Heart right ventricle (tissue), 16 donors: ENCODE data around the gene UGGT2. TPM values are rescaled to one million over a fixed set of nuclear protein-coding genes. Genes with fewer than 3 reads are reported as not detected.

Experiments used
- ATAC-seq, 8 donors: fragments of 200-7000 bp; cut with Tn5 transposase; one replicate each; pipeline ENCODE4 v1.9.1; 2020; ENCODE audit warnings: mild to moderate bottlenecking in 8 of 8, moderate library complexity in 8 of 8, moderate number of reproducible peaks in 1 of 8
- DNase-seq, 2 donors: peaks; one replicate each; pipeline ENCODE4 v3.0.0-alpha.2; 2020
- H3K27ac ChIP-seq, 10 donors: fragments of 200-600 bp; sonication (generic) in 2 of 10; one replicate each; pipeline versions ENCODE4 v1.5.0 to v1.8.0; 2020 to 2022; ENCODE audit warnings: mild to moderate bottlenecking in 3 of 10
- H3K27me3 ChIP-seq, 7 donors: fragments of 200-600 bp; one replicate each; pipeline ENCODE4 v1.8.0; 2021 to 2022; ENCODE audit warnings: mild to moderate bottlenecking in 2 of 7
- H3K36me3 ChIP-seq, 9 donors: fragments of 200-600 bp; sonication (generic) in 1 of 9; one replicate each; pipeline versions ENCODE4 v1.5.0 to v1.8.0; 2020 to 2022; ENCODE audit warnings: mild to moderate bottlenecking in 2 of 9
- H3K4me1 ChIP-seq, 9 donors: fragments of 200-600 bp; sonication (generic) in 1 of 9; one replicate each; pipeline versions ENCODE4 v1.5.0 to v1.8.0; 2020 to 2022; ENCODE audit warnings: mild to moderate bottlenecking in 4 of 9
- H3K4me3 ChIP-seq, 10 donors: fragments of 200-600 bp; sonication (generic) in 2 of 10; one replicate each; pipeline versions ENCODE4 v1.5.0 to v1.8.0; 2020 to 2022; ENCODE audit warnings: mild to moderate bottlenecking in 7 of 10, moderate library complexity in 2 of 10
- H3K9me3 ChIP-seq, 11 donors: fragments of 200-600 bp in 10 of 11; sonication (generic) in 2 of 11; one replicate each; pipeline versions ENCODE4 v1.5.0 to v1.8.0; 2013 to 2022; ENCODE audit warnings: mild to moderate bottlenecking in 2 of 11, control low read depth in 1 of 11, moderate library complexity in 1 of 11
- CTCF ChIP-seq, 9 donors: fragments of 200-600 bp; sonication (generic) in 2 of 9; IDR thresholded peaks; one replicate each; pipeline versions ENCODE4 v1.5.0 to v1.8.0; 2021 to 2022; ENCODE audit warnings: antibody characterized with exemption in 9 of 9, mild to moderate bottlenecking in 5 of 9, moderate library complexity in 1 of 9
- WGBS, 2 donors: extraction: QIAGEN DNeasy Blood & Tissue Kit; methylation state at CpG; one replicate each; pipeline ENCODE4 v1.1.7; 2013; ENCODE audit warnings: inconsistent platforms in 1 of 2; 5-methylcytosine and 5-hydroxymethylcytosine counted together
- intact Hi-C, 10 donors: fragments of 100-400 bp; cut with DNase I; formaldehyde crosslinking; loops; one replicate each; pipeline versions ENCODE4 v1.11.1 to v1.14.2; 2022
- polyA plus RNA-seq, 2 donors: library from polyadenylated mRNA; stranded (reverse); fragments of 200-250 nt; gene quantifications; one replicate each; pipeline ENCODE4 v1.2.3, GENCODE V29; 2013
- total RNA-seq, 10 donors: library from RNA; stranded (reverse); fragmentation: NEBNext Ultra II Directional in 3 of 10; extraction: Animal tissue kit (Norgen Biotek cat#: 25700) in 3 of 10; gene quantifications; one replicate each; pipeline versions ENCODE4 v1.2.1 to v1.2.4, GENCODE V29; 2021 to 2023
- donor health status: Arrhythmogenic right ventricular cardiomyopathy.
- donor health status: ischemic (EF 13 %, LVEDD 7.1; RV severe dilation, severe dysfunction).
- donor health status: healthy with polysubstance abuse.
- donor health status: DM: no; HTN: yes; CAD: no.
- donor health status: DM: no; HTN: no; CAD: no.
- donor health status: ischemic (EF 25% LVEDD 6.9; RV normal size, moderate dysfunction).
- donor health status: ischemic (EF 25% LVEDD 5.7; RV mildly dilated, moderate dysfunction).
- donor health status: healthy.
- donor health status: DM: yes; HTN: yes; CAD: no.
- donor health status: Ischemic cardiomyopathy.
- donor health status: ischemic (EF 35%, LVEDD 5.7; RV mildly dilated, moderate dysfunction).
- donor health status: nonischemic (EF 11% LVEDD 7.7; RV severe dilation, severe dysfunction).
- donor health status: DM: yes; HTN: yes; CAD: no.
- donor health status: PGD.
- donor health status: ischemic (EF 29% LVEDD 5.4; RV normal size, mild dysfunction).
- donor health status: nonischemic (EF 23%, LVEDD 6.1; RV moderate dilation, normal function).

UGGT2 gene
- total and polyA plus RNA-seq, 12 donors = 4.7 to 13.4 (median 11.0) TPM

DNA sequence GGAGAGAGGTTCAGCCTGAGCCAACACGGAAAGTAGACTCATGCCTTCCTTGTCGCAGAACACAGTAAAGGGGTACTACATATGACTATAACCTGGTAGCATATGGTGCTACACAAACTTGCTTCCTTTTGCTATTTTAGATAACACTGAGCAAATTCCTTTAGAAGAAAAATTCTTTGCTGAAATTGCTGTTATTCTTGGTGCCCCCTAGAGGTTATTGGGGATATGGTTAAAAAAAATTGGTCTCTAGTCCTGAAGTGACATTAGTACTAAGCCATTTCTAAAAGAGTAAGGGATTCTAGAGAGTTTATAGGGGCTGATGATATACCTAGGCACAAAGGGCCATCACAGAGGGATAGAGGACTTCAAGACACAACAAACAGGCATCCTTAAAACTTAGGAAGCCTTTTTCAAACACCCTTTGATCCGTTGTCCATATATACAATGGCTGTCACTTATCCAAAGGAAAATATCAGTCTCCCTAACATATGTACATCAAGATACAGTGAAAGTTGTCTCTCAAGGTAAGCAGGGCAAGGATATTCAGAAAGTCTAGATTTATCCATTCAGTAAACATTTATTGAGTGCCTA, 22.8 kb upstream of the UGGT2 start:
- TF ChIP-seq CTCF (IDR thresholded peaks at IDR 0.05) = peak in 8 of 9 donors; percentile 23 to 61 (median 52)
- intact Hi-C loops = no loop called here
- DNase-seq (no peak), ATAC-seq (no peak)
- no peak overlapping the region for H3K4me3 ChIP-seq
- no peaks in the 10 kb centered on the region for H3K4me1 ChIP-seq
- H3K36me3 ChIP-seq = no peaks in the 10 kb centered on the region
- H3K9me3 ChIP-seq = no peaks in the 10 kb centered on the region
- H3K27ac ChIP-seq = no peak overlapping the region
- WGBS, 2 donors = 70 to 72% methylated on average over 3 of the region's 3 CpGs
- H3K27me3 ChIP-seq = peaks cover 0 to 40% (median 9%) of the 10 kb centered on the region in 7 donors

DNA sequence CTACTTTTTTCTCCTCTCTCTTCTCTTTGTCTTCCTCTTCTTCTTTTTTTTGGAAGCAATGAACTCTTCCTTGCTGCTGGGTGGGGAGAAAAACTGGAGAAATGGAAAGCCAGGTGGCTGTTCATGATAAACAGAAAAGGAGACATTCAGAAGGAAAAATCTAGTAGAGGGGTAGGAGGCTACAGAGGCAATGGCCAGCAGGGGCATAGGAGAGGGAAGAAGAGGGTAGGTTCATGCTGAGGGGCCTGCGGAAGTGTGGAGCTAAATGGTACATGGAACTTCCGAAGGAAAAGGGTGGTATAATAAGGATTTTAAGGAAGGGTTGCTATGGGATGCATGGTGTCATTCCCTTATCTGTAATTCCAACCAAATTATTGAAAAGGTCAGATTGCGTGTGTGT, 19.2 kb upstream of the UGGT2 start:
- Histone ChIP-seq H3K36me3 (no peaks in the 10 kb centered on the region), H3K27me3 (peaks cover 0 to 37% (median 14%) of the 10 kb centered on the region in 7 donors), H3K27ac (no peak overlapping the region), H3K4me1 (no peaks in the 10 kb centered on the region), H3K9me3 (no peaks in the 10 kb centered on the region), H3K4me3 (no peak overlapping the region)
- intact Hi-C loops = no loop called here
- ATAC-seq (no peak), DNase-seq (no peak)
- no peak for TF ChIP-seq CTCF (IDR thresholded peaks at IDR 0.05)
- whole genome bisulfite sequencing, 2 donors = 79 to 86% methylated on average over 3 of the region's 3 CpGs

- peaks cover 0 to 28% (median 14%) of the 10 kb centered on the region in 7 donors for H3K27me3 ChIP-seq
- DNase-seq (no peak), ATAC-seq (no peak)
- WGBS, 2 donors = 89 to 90% methylated on average over 6 of the region's 6 CpGs
- no peak for TF ChIP-seq CTCF (IDR thresholded peaks at IDR 0.05)
- intact Hi-C loops = no loop called here
- H3K36me3 ChIP-seq = no peaks in the 10 kb centered on the region
- H3K9me3 ChIP-seq = no peaks in the 10 kb centered on the region
- no peaks in the 10 kb centered on the region for H3K4me1 ChIP-seq
- H3K4me3 ChIP-seq = no peak overlapping the region
- H3K27ac ChIP-seq = no peak overlapping the region
Observed at GRCh38 chr13:96071504-96071903, 18.3 kb upstream of the UGGT2 start.

GRCh38 chr13:96068729-96069128, 15.5 kb upstream of the UGGT2 start:
- peaks cover 0 to 20% (median 6%) of the 10 kb centered on the region in 7 donors for H3K27me3 ChIP-seq
- intact Hi-C loops = no loop called here
- no peak for TF ChIP-seq CTCF (IDR thresholded peaks at IDR 0.05)
- WGBS, 2 donors = 56 to 58% methylated on average over 2 of the region's 2 CpGs
- H3K27ac ChIP-seq = no peak overlapping the region
- no peaks in the 10 kb centered on the region for H3K9me3 ChIP-seq
- no peaks in the 10 kb centered on the region for H3K36me3 ChIP-seq
- ATAC-seq (no peak), DNase-seq (no peak)
- H3K4me3 ChIP-seq = no peak overlapping the region
- no peaks in the 10 kb centered on the region for H3K4me1 ChIP-seq
